Measurements from ENCODE around the gene TNFSF8. TPM values are rescaled to one million over a fixed set of nuclear protein-coding genes. Genes with fewer than 3 reads are reported as not detected.

The TNFSF8 gene
- total and polyA plus RNA-seq, 7 donors: 0.60 to 11.7 (median 1.8) TPM

GRCh38 chr9:114928671-114929070 is 1.7 kb downstream of the TNFSF8 start:
- H3K27me3 ChIP-seq: no peaks in the 10 kb centered on the region
- DNase-seq: no peak
- peak overlapping the region in 1 of 4 donors; percentile 26 for H3K4me3 ChIP-seq
- TF ChIP-seq POLR2AphosphoS5 (IDR thresholded peaks at IDR 0.05): no peak
- TF ChIP-seq CTCF (IDR thresholded peaks at IDR 0.05): no peak
- no peak for TF ChIP-seq POLR2A (IDR thresholded peaks at IDR 0.05)
- no peak for TF ChIP-seq EP300 (IDR thresholded peaks at IDR 0.05)
- no peaks in the 10 kb centered on the region for H3K9me3 ChIP-seq
- peak overlapping the region in 3 of 4 donors; percentile 15 to 51 (median 18) for H3K27ac ChIP-seq
- intact Hi-C loops (cut with DNase I): no loop called here
- 59 to 79% methylated on average over 1 of the region's 1 CpG for WGBS, 2 donors
- no peaks in the 10 kb centered on the region for H3K4me1 ChIP-seq
- H3K36me3 ChIP-seq: no peaks in the 10 kb centered on the region

- TF ChIP-seq EP300 (IDR thresholded peaks at IDR 0.05) (no peak), CTCF (IDR thresholded peaks at IDR 0.05) (no peak), POLR2A (IDR thresholded peaks at IDR 0.05) (no peak), POLR2AphosphoS5 (IDR thresholded peaks at IDR 0.05) (no peak)
- no peaks in the 10 kb centered on the region for H3K27me3 ChIP-seq
- H3K36me3 ChIP-seq: no peaks in the 10 kb centered on the region
- intact Hi-C loops (cut with DNase I): no loop called here
- H3K4me1 ChIP-seq: no peaks in the 10 kb centered on the region
- no peak for DNase-seq
- WGBS, 2 donors: 79 to 87% methylated on average over 3 of the region's 3 CpGs
- no peaks in the 10 kb centered on the region for H3K9me3 ChIP-seq
- H3K27ac ChIP-seq: peak overlapping the region in 2 of 4 donors; percentile 18 to 51
- peak overlapping the region in 1 of 4 donors; percentile 26 for H3K4me3 ChIP-seq
Measured at GRCh38 chr9:114928136-114928535, 2.3 kb downstream of the TNFSF8 start.

GRCh38 chr9:114925672-114926071 is 4.7 kb downstream of the TNFSF8 start:
- intact Hi-C loops (cut with DNase I): no loop called here
- no peaks in the 10 kb centered on the region for H3K36me3 ChIP-seq
- H3K27me3 ChIP-seq: no peaks in the 10 kb centered on the region
- no peak for DNase-seq
- WGBS, 2 donors: 66 to 74% methylated on average over 2 of the region's 2 CpGs
- H3K27ac ChIP-seq: no peak overlapping the region
- no peak overlapping the region for H3K4me3 ChIP-seq
- no peaks in the 10 kb centered on the region for H3K9me3 ChIP-seq
- TF ChIP-seq CTCF (IDR thresholded peaks at IDR 0.05) (no peak), POLR2A (IDR thresholded peaks at IDR 0.05) (no peak), EP300 (IDR thresholded peaks at IDR 0.05) (no peak), POLR2AphosphoS5 (IDR thresholded peaks at IDR 0.05) (no peak)
- no peaks in the 10 kb centered on the region for H3K4me1 ChIP-seq

- WGBS, 2 donors: 74 to 87% methylated on average over 3 of the region's 3 CpGs
- Histone ChIP-seq H3K9me3 (no peaks in the 10 kb centered on the region), H3K36me3 (no peaks in the 10 kb centered on the region), H3K27ac (no peak overlapping the region), H3K4me1 (no peaks in the 10 kb centered on the region), H3K4me3 (no peak overlapping the region), H3K27me3 (no peaks in the 10 kb centered on the region)
- DNase-seq: no peak
- TF ChIP-seq EP300 (IDR thresholded peaks at IDR 0.05): no peak
- TF ChIP-seq POLR2A (IDR thresholded peaks at IDR 0.05): no peak
- no peak for TF ChIP-seq CTCF (IDR thresholded peaks at IDR 0.05)
- no peak for TF ChIP-seq POLR2AphosphoS5 (IDR thresholded peaks at IDR 0.05)
- intact Hi-C loops (cut with DNase I): no loop called here
Measured at GRCh38 chr9:114925039-114925438, 5.4 kb downstream of the TNFSF8 start.

GRCh38 chr9:114924327-114924726 is 6.1 kb downstream of the TNFSF8 start:
- no peaks in the 10 kb centered on the region for H3K27me3 ChIP-seq
- H3K4me3 ChIP-seq: no peak overlapping the region
- no peaks in the 10 kb centered on the region for H3K9me3 ChIP-seq
- no peaks in the 10 kb centered on the region for H3K4me1 ChIP-seq
- no peak for TF ChIP-seq POLR2AphosphoS5 (IDR thresholded peaks at IDR 0.05)
- no peak for TF ChIP-seq POLR2A (IDR thresholded peaks at IDR 0.05)
- no peak for TF ChIP-seq EP300 (IDR thresholded peaks at IDR 0.05)
- TF ChIP-seq CTCF (IDR thresholded peaks at IDR 0.05): no peak
- no peaks in the 10 kb centered on the region for H3K36me3 ChIP-seq
- H3K27ac ChIP-seq: no peak overlapping the region
- DNase-seq: no peak
- intact Hi-C loops (cut with DNase I): no loop called here

Measured in sigmoid colon (tissue), 7 donors.